BLaER1 treated with 17β-estradiol and CSF1 and Interleukin-3, amounts not matched to agents 10 nM and 100 nM (cell line): ENCODE results near the gene HPD.
"Not testable (repeated sequence)": the region's sequence is repeated elsewhere in the genome, so short reads cannot be mapped to it uniquely, and the experiment has no call there.

Source experiments
- H3K27ac ChIP-seq, 11 experiments: shearing (Covaris generic); formaldehyde crosslinking; 2 replicates each; pipeline ENCODE4 v1.8.1; 2022
- H3K27me3 ChIP-seq, 11 experiments: shearing (Covaris generic); formaldehyde crosslinking; 2 replicates each; pipeline ENCODE4 v1.8.1; 2022
- H3K36me3 ChIP-seq, 11 experiments: shearing (Covaris generic); formaldehyde crosslinking; 2 replicates each; pipeline ENCODE4 v1.8.1; 2022
- H3K4me1 ChIP-seq, 10 experiments: shearing (Covaris generic); formaldehyde crosslinking; 2 replicates each; pipeline ENCODE4 v1.8.1; 2022
- H3K4me2 ChIP-seq, 11 experiments: shearing (Covaris generic); formaldehyde crosslinking; 2 replicates each; pipeline ENCODE4 v1.8.1; 2022
- H3K4me3 ChIP-seq, 10 experiments: shearing (Covaris generic); formaldehyde crosslinking; 2 replicates each; pipeline ENCODE4 v1.8.1; 2022
- H3K9ac ChIP-seq, 11 experiments: shearing (Covaris generic); formaldehyde crosslinking; 2 replicates each; pipeline ENCODE4 v1.8.1; 2022
- H3K9me3 ChIP-seq, 11 experiments: shearing (Covaris generic); formaldehyde crosslinking; replicated peaks in 1 of 11; 2 replicates each; pipeline ENCODE4 v1.8.1; 2022
- H4K20me1 ChIP-seq, 11 experiments: shearing (Covaris generic); formaldehyde crosslinking; 2 replicates each; pipeline ENCODE4 v1.8.1; 2022
- Cebpa-rat ChIP-seq, 11 experiments: shearing (Covaris generic); IDR thresholded peaks; 2 replicates each; pipeline ENCODE4 v1.8.1; 2022

HPD gene

DNA sequence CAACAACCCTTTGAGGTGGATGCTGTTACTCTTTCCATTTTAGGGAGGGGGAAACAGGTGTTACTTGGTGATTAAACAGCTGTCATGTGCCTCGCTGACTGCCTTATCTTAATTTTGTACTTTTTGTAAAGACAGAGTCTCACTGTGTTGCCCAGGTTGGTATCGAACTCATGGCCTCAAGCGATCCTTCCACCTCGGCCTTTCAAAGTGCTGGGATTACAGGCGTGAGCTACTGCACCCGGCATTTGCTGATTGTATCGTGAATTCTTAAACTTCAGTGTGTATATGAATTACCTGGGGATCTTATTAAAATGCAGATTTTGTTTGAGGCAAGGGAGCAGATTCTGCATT lies 30.6 kb upstream of the HPD start:
- peak overlapping the region; percentile 63 to 83 (median 72) for H3K4me3 ChIP-seq
- peak overlapping the region; percentile 88 to 96 (median 91) for H3K9ac ChIP-seq
- H3K4me1 ChIP-seq, result peaks cover 28 to 40% (median 36%) of the 10 kb centered on the region in 10 experiments
- TF ChIP-seq Cebpa-rat (IDR thresholded peaks at IDR 0.05), result no peak
- peak overlapping the region; percentile 75 to 95 (median 91) for H3K27ac ChIP-seq
- H3K9me3 ChIP-seq, result no peaks in the 10 kb centered on the region
- peaks cover 13 to 39% (median 25%) of the 10 kb centered on the region in 11 experiments; a peak in 20 of 22 replicates for H3K36me3 ChIP-seq
- peaks cover 13 to 51% (median 34%) of the 10 kb centered on the region in 11 experiments; a peak in 19 of 22 replicates for H4K20me1 ChIP-seq
- H3K4me2 ChIP-seq, result peak overlapping the region; percentile 85 to 97 (median 95)
- H3K27me3 ChIP-seq, result no peaks in the 10 kb centered on the region

DNA sequence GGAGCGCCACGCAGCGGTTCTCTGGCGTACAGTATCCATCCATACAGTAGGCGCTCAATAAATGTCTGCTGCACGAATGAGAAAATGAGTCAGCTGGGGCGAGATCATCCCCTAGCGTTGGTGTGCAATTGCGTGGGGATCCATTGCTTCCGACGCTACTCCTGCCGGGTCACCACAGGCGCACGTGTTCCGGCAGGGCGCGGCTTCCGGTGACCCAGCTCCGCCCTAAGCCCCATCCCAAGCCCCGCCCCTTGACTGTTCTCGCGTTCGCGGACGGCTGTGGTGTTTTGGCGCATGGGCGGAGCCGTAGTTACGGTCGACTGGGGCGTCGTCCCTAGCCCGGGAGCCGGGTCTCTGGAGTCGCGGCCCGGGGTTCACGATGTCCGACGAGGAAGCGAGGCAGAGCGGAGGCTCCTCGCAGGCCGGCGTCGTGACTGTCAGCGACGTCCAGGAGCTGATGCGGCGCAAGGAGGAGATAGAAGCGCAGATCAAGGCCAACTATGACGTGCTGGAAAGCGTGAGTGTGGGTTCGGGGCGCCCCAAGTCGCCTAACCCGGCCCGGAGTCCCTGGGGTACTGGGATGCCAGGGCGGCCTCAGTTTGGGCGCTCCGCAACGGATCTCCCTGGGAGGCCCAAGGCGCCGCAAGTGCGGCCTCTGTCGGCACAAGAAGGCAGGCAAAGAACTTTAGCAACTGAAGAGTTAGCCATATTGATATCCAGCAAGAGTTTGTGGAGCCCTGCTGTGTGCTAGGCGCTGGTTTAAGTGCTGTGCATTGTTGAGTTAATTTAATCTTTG lies 30.0 kb upstream of the HPD start, which contains the start of gene PSMD9:
PSMD9 (plus strand) TSS at position 313 of the 796 bp plus-strand sequence; CDS start at position 380, 67 bp downstream.
- no peaks in the 10 kb centered on the region for H3K9me3 ChIP-seq
- peak within 1 kb of the TSS; percentile 88 to 96 (median 91) for H3K9ac ChIP-seq
- TF ChIP-seq Cebpa-rat (IDR thresholded peaks at IDR 0.05), result no peak
- H4K20me1 ChIP-seq, result peaks cover 8 to 45% (median 28%) of the 10 kb centered on the region in 11 experiments; a peak in 19 of 22 replicates
- peaks cover 13 to 37% (median 25%) of the 10 kb centered on the region in 11 experiments; a peak in 20 of 22 replicates for H3K36me3 ChIP-seq
- peak within 1 kb of the TSS; percentile 75 to 95 (median 91) for H3K27ac ChIP-seq
- H3K4me3 ChIP-seq, result peak within 1 kb of the TSS; percentile 63 to 83 (median 72)
- peak within 1 kb of the TSS; percentile 85 to 97 (median 95) for H3K4me2 ChIP-seq
- no peaks in the 10 kb centered on the region for H3K27me3 ChIP-seq
- H3K4me1 ChIP-seq, result peaks cover 22 to 35% (median 30%) of the 10 kb centered on the region in 10 experiments

DNA sequence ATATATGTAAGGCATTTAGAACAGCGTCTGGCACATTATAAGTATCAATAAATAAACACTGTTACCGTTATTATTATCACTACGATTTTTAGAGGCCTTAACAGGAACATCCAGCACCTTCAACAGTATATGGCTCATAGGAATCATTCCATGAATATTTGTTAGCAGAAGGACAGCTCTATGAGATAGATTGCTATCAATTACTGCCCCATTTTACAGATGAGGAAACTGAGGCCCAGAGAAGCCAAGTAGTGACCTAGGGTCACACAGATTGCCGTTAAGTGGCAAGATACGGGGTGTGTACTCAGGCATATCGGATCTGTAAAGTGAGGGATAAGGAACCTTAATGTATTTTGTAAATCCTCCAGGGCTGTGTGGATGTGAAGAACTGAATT lies 29.4 kb upstream of the HPD start:
- TF ChIP-seq Cebpa-rat (IDR thresholded peaks at IDR 0.05), result no peak
- Histone ChIP-seq H3K4me1 (peaks cover 16 to 29% (median 24%) of the 10 kb centered on the region in 10 experiments), H3K9me3 (no peaks in the 10 kb centered on the region), H3K27ac (peak overlapping the region in 10 of 11 experiments; percentile 85 to 95 (median 92); a peak in 20 of 22 replicates), H4K20me1 (peaks cover 2 to 39% (median 22%) of the 10 kb centered on the region in 11 experiments; a peak in 18 of 22 replicates), H3K36me3 (peaks cover 13 to 32% (median 24%) of the 10 kb centered on the region in 11 experiments; a peak in 20 of 22 replicates), H3K4me2 (peak overlapping the region; percentile 44 to 94 (median 55); a peak in 21 of 22 replicates), H3K27me3 (no peaks in the 10 kb centered on the region), H3K9ac (peak overlapping the region in 10 of 11 experiments; percentile 42 to 96 (median 90); a peak in 18 of 22 replicates), H3K4me3 (peak overlapping the region; percentile 63 to 83 (median 72))

DNA sequence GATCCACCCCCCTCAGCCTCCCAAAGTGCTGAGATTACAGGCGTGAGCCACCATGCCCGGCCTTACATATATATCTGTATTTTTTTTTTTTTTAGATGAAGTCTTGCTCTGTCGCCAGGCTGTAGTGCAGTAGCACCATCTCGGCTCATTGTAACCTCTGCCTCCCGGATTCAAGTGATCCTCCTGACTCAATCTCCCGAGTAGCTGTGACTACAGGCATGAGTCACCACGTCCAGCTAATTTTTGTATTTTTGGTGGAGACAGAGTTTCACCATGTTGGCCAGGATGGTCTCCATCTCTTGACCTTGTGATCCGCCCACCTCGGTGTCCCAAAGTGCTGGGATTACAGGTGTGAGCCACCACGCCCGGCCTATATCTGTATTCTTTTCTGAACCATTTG lies 26.5 kb upstream of the HPD start:
- H3K9ac ChIP-seq, result not testable (repeated sequence)
- peaks cover 8 to 20% (median 15%) of the 10 kb centered on the region in 10 experiments for H3K4me1 ChIP-seq

DNA sequence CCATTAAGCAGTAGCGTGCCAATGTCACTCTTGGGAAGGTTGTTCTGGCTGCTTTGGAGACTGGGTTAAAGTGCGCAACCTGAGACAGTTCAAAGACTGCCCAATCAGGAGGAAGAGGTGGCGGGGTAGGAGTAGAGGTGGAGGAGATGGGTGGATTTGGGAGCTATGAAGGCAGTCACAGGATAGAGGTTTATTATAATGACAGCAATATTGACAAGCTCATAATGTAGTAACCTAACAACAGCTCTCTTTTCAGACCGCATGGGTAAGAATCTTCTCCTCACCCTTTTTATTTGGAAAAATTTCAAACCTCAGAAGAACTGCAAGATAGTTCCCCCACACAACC lies 24.6 kb upstream of the HPD start:
- peaks cover 0 to 10% (median 6%) of the 10 kb centered on the region in 10 experiments; a peak in 5 of 20 replicates for H3K4me1 ChIP-seq
- H3K9me3 ChIP-seq, result no peaks in the 10 kb centered on the region
- H3K4me2 ChIP-seq, result no peak overlapping the region
- no peak overlapping the region for H3K9ac ChIP-seq
- no peaks in the 10 kb centered on the region for H4K20me1 ChIP-seq
- H3K4me3 ChIP-seq, result no peak overlapping the region
- H3K36me3 ChIP-seq, result no peaks in the 10 kb centered on the region
- H3K27ac ChIP-seq, result no peak overlapping the region
- H3K27me3 ChIP-seq, result no peaks in the 10 kb centered on the region
- TF ChIP-seq Cebpa-rat (IDR thresholded peaks at IDR 0.05), result no peak

More for the DNA sequence above, 26.5 kb upstream of the HPD start:
- H3K9me3 ChIP-seq, H3K4me3 ChIP-seq, H3K27me3 ChIP-seq, H3K4me2 ChIP-seq, H3K27ac ChIP-seq, H3K36me3 ChIP-seq: not testable (repeated sequence)
- peaks cover 0 to 12% (median 10%) of the 10 kb centered on the region in 11 experiments; a peak in 14 of 22 replicates for H4K20me1 ChIP-seq

DNA sequence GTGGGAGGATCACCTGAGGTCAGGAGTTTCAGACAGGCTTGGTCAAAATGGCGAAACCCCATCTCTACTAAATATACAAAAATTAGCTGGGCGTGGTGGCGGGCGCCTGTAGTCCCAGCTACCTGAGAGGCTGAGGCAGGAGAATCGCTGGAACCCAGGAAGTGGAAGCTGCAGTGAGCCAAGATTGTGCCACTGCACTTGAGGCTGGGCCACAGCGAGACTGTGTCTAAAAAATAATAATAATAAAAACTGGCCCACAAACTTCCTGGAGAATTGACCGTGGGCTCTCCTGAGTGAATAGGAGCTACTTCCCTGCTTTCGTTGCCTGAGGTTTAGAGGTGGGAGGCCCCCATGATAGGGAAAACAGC lies 17.4 kb upstream of the HPD start:
- not testable (repeated sequence) for H3K4me2 ChIP-seq, H3K36me3 ChIP-seq, H3K4me3 ChIP-seq, H3K9me3 ChIP-seq, H3K9ac ChIP-seq, H4K20me1 ChIP-seq, H3K27ac ChIP-seq
- Histone ChIP-seq H3K27me3 (peaks cover 0 to 14% (median 0%) of the 10 kb centered on the region in 11 experiments; a peak in 1 of 22 replicates), H3K4me1 (peaks cover 0 to 30% (median 16%) of the 10 kb centered on the region in 10 experiments; a peak in 12 of 20 replicates)

DNA sequence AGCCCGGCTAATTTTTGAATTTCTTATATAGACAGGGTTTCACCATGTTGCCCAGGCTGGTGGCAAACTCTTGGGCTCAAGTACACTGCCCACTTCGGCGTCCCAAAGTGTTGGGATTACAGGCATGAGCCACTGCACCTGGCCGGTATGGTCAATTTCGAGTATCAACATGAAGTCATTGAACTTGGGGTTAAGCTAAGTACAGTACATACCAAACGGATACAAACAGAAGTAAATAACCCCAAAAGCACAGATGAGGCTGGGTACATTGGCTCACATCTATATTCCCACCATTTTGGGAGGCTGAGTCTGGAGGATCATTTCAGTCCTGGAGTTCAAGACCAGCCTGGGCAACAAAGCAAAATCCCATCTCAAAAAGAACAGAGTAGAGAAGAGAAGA lies 16.9 kb upstream of the HPD start:
- H4K20me1 ChIP-seq, result no peaks in the 10 kb centered on the region
- H3K27ac ChIP-seq, result no peak overlapping the region
- no peak overlapping the region for H3K4me3 ChIP-seq
- no peak overlapping the region for H3K4me2 ChIP-seq
- H3K36me3 ChIP-seq, result no peaks in the 10 kb centered on the region
- H3K4me1 ChIP-seq, result peaks cover 0 to 30% (median 16%) of the 10 kb centered on the region in 10 experiments; a peak in 12 of 20 replicates
- no peak overlapping the region for H3K9ac ChIP-seq
- no peak for TF ChIP-seq Cebpa-rat (IDR thresholded peaks at IDR 0.05)
- H3K9me3 ChIP-seq, result no peaks in the 10 kb centered on the region
- H3K27me3 ChIP-seq, result peaks cover 0 to 14% (median 0%) of the 10 kb centered on the region in 11 experiments; a peak in 1 of 22 replicates

DNA sequence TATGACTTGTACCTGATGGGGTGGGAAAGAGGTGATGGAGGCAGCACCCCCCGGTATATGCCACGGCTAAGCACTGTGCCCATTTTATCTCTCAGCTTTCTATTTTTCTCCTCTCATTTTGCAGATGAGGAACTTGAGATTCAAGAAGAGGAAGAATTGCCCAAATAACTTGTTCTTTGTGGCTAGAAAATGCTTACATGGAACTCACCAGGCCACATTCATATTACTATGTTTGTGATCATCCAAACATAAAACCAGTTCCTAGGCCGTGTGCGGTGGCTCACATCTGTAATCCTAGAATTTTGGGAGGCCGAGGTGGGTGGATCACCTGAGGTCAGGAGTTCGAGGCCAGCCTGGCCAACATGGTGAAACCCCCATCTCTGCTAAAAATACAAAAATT lies 15.4 kb upstream of the HPD start:
- Histone ChIP-seq H3K27ac (peak overlapping the region in 3 of 11 experiments; percentile 17 to 53 (median 29); a peak in 3 of 22 replicates), H3K9ac (no peak overlapping the region; a peak in 2 of 22 replicates), H3K4me1 (peaks cover 0 to 30% (median 16%) of the 10 kb centered on the region in 10 experiments; a peak in 12 of 20 replicates), H3K9me3 (no peaks in the 10 kb centered on the region), H3K36me3 (no peaks in the 10 kb centered on the region), H3K27me3 (peaks cover 0 to 14% (median 0%) of the 10 kb centered on the region in 11 experiments; a peak in 1 of 22 replicates), H3K4me3 (no peak overlapping the region), H4K20me1 (no peaks in the 10 kb centered on the region), H3K4me2 (peak overlapping the region in 6 of 11 experiments; percentile 21 to 81 (median 61); a peak in 11 of 22 replicates)
- no peak for TF ChIP-seq Cebpa-rat (IDR thresholded peaks at IDR 0.05)

DNA sequence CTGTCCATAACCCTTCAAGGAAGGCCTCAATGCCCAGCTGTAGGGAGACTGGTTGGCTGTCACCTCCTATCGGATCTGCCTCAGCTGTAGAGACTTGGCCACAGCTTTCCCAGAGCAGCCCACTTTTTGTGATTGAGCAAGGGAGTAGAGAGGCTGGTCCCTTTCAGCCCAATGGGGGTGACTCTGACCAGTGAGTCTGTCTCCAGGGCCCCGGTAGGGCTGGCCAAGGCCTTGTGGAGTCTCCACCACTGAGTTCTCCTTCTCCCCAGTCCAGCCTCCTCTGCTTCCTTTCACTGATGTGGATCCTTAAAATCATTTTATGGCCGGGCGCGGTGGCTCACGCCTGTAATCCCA lies 14.5 kb upstream of the HPD start:
- Histone ChIP-seq H3K4me1 (peaks cover 0 to 30% (median 16%) of the 10 kb centered on the region in 10 experiments; a peak in 12 of 20 replicates), H3K9ac (no peak overlapping the region), H3K4me3 (no peak overlapping the region), H3K4me2 (peak overlapping the region in 3 of 11 experiments; percentile 54 to 81 (median 68); a peak in 6 of 22 replicates), H4K20me1 (no peaks in the 10 kb centered on the region), H3K27ac (no peak overlapping the region), H3K27me3 (peaks cover 0 to 14% (median 0%) of the 10 kb centered on the region in 11 experiments; a peak in 1 of 22 replicates), H3K9me3 (no peaks in the 10 kb centered on the region), H3K36me3 (no peaks in the 10 kb centered on the region)
- no peak for TF ChIP-seq Cebpa-rat (IDR thresholded peaks at IDR 0.05)
